HL-60 (cell line): ENCODE results near the gene EPHB2.

ENCODE experiments used
- DNase-seq, 2 experiments: peaks; one replicate each; pipeline ENCODE4 v3.0.0-alpha.2; 2010 to 2020; ENCODE audit warnings: low read depth in 1 of 2, low spot score in 1 of 2
- H3K27ac ChIP-seq: fragments of 250-450 bp; sonication (Bioruptor Pico); replicated peaks from 2 replicates; pipeline ENCODE4 v1.5.1; 2020; ENCODE audit warnings: mild to moderate bottlenecking, moderate library complexity
- H3K27me3 ChIP-seq: fragments of 250-450 bp; sonication (Bioruptor Pico); 2 replicates; pipeline ENCODE4 v1.5.1; 2021; ENCODE audit warnings: mild to moderate bottlenecking, moderate library complexity; ENCODE audit not compliant: insufficient read depth, poor library complexity, severe bottlenecking
- H3K4me3 ChIP-seq: replicated peaks from 2 replicates; pipeline ENCODE4 v1.5.1; 2011; ENCODE audit warnings: mild to moderate bottlenecking, control low read depth, low read length; ENCODE audit not compliant: insufficient read depth
- GABPA ChIP-seq: IDR thresholded peaks from 2 replicates; pipeline ENCODE4 v1.6.1; 2012; ENCODE audit warnings: low read depth
- POLR2AphosphoS5 ChIP-seq: IDR thresholded peaks from 2 replicates; pipeline ENCODE4 v1.6.1; 2012; ENCODE audit warnings: low read depth
- SPI1 ChIP-seq: IDR thresholded peaks from 2 replicates; pipeline ENCODE4 v1.6.1; 2012; ENCODE audit warnings: low read depth, mild to moderate bottlenecking, borderline replicate concordance
- TF ChIP-seq, protein P1 (sequence below): IDR thresholded peaks from 2 replicates; pipeline ENCODE4 v1.6.1; 2012; ENCODE audit warnings: low read depth; ENCODE audit not compliant: insufficient replicate concordance
- TF ChIP-seq, protein P2 (sequence below): IDR thresholded peaks from one replicate; pipeline ENCODE4 v1.5.1; 2011; ENCODE audit warnings: low read length, control low read depth, inconsistent platforms; ENCODE audit not compliant: insufficient read depth

EPHB2 gene

DNA sequence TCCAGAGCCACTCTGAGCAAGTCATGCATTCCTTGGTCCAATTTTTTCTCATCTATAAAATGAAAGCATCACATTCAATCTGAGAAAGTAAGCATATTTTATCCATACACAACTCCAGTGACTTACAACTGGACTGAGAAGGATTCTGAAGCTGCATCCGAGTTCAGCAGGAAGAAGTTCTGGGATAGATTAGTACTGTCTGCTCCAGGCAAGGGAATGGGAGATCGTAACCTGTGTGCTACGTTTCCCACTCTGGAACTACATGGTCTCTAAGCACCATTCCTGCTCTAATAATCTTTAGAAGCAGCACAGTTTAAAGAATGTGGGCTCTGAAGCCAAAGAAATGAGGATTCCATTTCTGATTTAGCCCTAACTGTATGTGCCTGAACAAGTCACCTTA is 182.7 kb downstream of the EPHB2 start:
- TF ChIP-seq, protein P1, sequence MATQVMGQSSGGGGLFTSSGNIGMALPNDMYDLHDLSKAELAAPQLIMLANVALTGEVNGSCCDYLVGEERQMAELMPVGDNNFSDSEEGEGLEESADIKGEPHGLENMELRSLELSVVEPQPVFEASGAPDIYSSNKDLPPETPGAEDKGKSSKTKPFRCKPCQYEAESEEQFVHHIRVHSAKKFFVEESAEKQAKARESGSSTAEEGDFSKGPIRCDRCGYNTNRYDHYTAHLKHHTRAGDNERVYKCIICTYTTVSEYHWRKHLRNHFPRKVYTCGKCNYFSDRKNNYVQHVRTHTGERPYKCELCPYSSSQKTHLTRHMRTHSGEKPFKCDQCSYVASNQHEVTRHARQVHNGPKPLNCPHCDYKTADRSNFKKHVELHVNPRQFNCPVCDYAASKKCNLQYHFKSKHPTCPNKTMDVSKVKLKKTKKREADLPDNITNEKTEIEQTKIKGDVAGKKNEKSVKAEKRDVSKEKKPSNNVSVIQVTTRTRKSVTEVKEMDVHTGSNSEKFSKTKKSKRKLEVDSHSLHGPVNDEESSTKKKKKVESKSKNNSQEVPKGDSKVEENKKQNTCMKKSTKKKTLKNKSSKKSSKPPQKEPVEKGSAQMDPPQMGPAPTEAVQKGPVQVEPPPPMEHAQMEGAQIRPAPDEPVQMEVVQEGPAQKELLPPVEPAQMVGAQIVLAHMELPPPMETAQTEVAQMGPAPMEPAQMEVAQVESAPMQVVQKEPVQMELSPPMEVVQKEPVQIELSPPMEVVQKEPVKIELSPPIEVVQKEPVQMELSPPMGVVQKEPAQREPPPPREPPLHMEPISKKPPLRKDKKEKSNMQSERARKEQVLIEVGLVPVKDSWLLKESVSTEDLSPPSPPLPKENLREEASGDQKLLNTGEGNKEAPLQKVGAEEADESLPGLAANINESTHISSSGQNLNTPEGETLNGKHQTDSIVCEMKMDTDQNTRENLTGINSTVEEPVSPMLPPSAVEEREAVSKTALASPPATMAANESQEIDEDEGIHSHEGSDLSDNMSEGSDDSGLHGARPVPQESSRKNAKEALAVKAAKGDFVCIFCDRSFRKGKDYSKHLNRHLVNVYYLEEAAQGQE, result no peak
- TF ChIP-seq GABPA (no peak), POLR2AphosphoS5 (no peak), SPI1 (no peak)
- TF ChIP-seq, protein P2, sequence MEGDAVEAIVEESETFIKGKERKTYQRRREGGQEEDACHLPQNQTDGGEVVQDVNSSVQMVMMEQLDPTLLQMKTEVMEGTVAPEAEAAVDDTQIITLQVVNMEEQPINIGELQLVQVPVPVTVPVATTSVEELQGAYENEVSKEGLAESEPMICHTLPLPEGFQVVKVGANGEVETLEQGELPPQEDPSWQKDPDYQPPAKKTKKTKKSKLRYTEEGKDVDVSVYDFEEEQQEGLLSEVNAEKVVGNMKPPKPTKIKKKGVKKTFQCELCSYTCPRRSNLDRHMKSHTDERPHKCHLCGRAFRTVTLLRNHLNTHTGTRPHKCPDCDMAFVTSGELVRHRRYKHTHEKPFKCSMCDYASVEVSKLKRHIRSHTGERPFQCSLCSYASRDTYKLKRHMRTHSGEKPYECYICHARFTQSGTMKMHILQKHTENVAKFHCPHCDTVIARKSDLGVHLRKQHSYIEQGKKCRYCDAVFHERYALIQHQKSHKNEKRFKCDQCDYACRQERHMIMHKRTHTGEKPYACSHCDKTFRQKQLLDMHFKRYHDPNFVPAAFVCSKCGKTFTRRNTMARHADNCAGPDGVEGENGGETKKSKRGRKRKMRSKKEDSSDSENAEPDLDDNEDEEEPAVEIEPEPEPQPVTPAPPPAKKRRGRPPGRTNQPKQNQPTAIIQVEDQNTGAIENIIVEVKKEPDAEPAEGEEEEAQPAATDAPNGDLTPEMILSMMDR, result no peak
- no peaks in the 10 kb centered on the region for H3K27me3 ChIP-seq
- no peak overlapping the region for H3K4me3 ChIP-seq
- no peak overlapping the region for H3K27ac ChIP-seq
- no peak for DNase-seq

DNA sequence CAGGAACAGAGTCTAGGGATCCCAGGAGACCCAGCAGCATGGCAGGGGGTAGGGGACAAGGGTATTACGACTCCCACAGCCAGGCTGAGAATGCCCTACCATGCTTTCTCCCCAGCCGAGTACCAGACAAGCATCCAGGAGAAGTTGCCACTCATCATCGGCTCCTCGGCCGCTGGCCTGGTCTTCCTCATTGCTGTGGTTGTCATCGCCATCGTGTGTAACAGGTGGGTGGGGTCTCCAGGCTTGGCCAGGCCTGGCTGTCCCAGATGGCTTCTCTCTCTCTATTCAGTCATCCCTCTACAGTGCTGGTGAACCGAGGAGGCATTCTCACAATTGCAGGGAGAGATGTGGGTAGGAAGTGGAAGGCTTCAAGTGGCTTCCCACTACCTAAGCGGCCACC is 184.7 kb downstream of the EPHB2 start:
- DNase-seq, result no peak
- H3K4me3 ChIP-seq, result no peak overlapping the region
- H3K27me3 ChIP-seq, result no peaks in the 10 kb centered on the region
- no peak overlapping the region for H3K27ac ChIP-seq
- no peak for TF ChIP-seq SPI1
- TF ChIP-seq, protein P2, result no peak
- TF ChIP-seq POLR2AphosphoS5, result no peak
- TF ChIP-seq GABPA, result no peak
- TF ChIP-seq, protein P1, result no peak

DNA sequence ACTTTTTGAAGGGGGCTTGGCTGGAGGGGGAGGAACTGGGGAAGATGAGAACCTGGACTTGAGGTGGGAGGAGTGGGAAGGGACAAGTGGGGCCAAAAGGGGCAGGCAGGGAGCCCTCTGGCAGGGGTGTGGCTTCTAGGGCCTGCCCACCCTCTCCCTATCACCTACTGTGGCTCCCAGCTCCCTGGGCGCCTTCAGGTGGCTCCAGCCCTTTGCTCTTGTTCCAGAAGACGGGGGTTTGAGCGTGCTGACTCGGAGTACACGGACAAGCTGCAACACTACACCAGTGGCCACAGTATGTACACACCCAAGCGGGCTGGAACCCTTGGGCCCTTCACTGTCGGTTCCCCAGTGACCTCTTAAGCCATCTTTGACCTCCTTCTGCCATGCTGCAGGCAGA is 185.5 kb downstream of the EPHB2 start:
- no peak for TF ChIP-seq POLR2AphosphoS5
- TF ChIP-seq, protein P1, result no peak
- TF ChIP-seq GABPA, result no peak
- no peak for TF ChIP-seq SPI1
- no peak overlapping the region for H3K27ac ChIP-seq
- H3K4me3 ChIP-seq, result no peak overlapping the region
- no peaks in the 10 kb centered on the region for H3K27me3 ChIP-seq
- DNase-seq, result no peak

DNA sequence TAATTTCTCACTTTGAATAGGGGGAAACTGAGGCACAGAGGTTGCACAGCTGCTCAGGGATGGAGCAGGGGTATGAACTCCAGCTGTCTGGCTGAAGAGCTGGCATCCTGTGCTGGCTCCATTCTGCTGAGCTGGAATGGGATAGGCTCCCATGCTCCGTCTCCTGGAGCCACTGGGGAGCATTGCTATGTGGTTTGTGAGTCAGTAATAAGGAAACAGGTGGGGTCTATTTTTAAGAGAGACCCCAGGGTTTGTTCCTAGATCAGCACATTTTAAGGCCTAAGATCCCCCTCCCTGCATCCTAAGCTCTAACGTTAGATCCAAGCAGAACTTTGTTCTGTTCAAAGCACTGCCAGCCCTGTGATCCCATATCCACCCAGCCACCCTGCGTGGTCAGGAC is 189.8 kb downstream of the EPHB2 start:
- DNase-seq, result no peak
- H3K27me3 ChIP-seq, result no peaks in the 10 kb centered on the region
- H3K27ac ChIP-seq, result no peak overlapping the region
- no peak overlapping the region for H3K4me3 ChIP-seq
- TF ChIP-seq GABPA, result no peak
- TF ChIP-seq POLR2AphosphoS5, result no peak
- TF ChIP-seq SPI1, result no peak
- TF ChIP-seq, protein P1, result no peak
- TF ChIP-seq, protein P2, result no peak
